DND-41 (cell line): ENCODE measurements around the gene MIGA1.

Experiments
- ATAC-seq: fragments of 200-7000 bp; cut with Tn5 transposase; 3 replicates; pipeline ENCODE4 v1.9.1; 2021; ENCODE audit warnings: low read depth; ENCODE audit not compliant: insufficient read depth
- DNase-seq: peaks from one replicate; pipeline ENCODE4 v3.0.0-alpha.2; 2020
- H2AFZ ChIP-seq: 2 replicates; pipeline ENCODE4 v1.6.0; 2012; ENCODE audit warnings: low read depth, low read length
- H3K27ac ChIP-seq: 2 replicates; pipeline ENCODE4 v1.5.1; 2012; ENCODE audit warnings: low read length, inconsistent platforms
- H3K27me3 ChIP-seq: fragments of 200-600 bp; sonication (generic); 2 replicates; pipeline ENCODE4 v1.6.0; 2012; ENCODE audit warnings: low read length, mild to moderate bottlenecking, inconsistent platforms; ENCODE audit not compliant: insufficient read depth, poor library complexity
- H3K36me3 ChIP-seq: 2 replicates; pipeline ENCODE4 v1.5.1; 2012; ENCODE audit warnings: low read length, inconsistent platforms; ENCODE audit not compliant: insufficient read depth
- H3K4me1 ChIP-seq: 2 replicates; pipeline ENCODE4 v1.5.1; 2012; ENCODE audit warnings: mild to moderate bottlenecking, low read length; ENCODE audit not compliant: insufficient read depth
- H3K4me2 ChIP-seq: 2 replicates; pipeline ENCODE4 v1.6.0; 2012; ENCODE audit warnings: mild to moderate bottlenecking, moderate library complexity, low read length, inconsistent platforms; ENCODE audit not compliant: insufficient read depth
- H3K4me3 ChIP-seq, 2 experiments: fragments of 200-600 bp in 1 of 2; shearing (Covaris generic) in 1 of 2; 2 replicates each; pipeline ENCODE4 v1.5.1; 2012 to 2016; ENCODE audit warnings: inconsistent platforms in 2 of 2, low read length in 2 of 2, mild to moderate bottlenecking in 2 of 2, low read depth in 1 of 2, moderate library complexity in 1 of 2
- H3K79me2 ChIP-seq: 2 replicates; pipeline ENCODE4 v1.6.0; 2012; ENCODE audit warnings: low read length, inconsistent platforms; ENCODE audit not compliant: insufficient read depth
- H3K9ac ChIP-seq: 2 replicates; pipeline ENCODE4 v1.6.0; 2012; ENCODE audit warnings: low read depth, mild to moderate bottlenecking, inconsistent platforms, low read length, moderate library complexity
- H3K9me3 ChIP-seq: 2 replicates; pipeline ENCODE4 v1.5.1; 2012; ENCODE audit warnings: low read length, moderate library complexity, mild to moderate bottlenecking, inconsistent platforms; ENCODE audit not compliant: insufficient read depth, severe bottlenecking
- H4K20me1 ChIP-seq: 2 replicates; pipeline ENCODE4 v1.6.0; 2012; ENCODE audit warnings: low read length; ENCODE audit not compliant: insufficient read depth
- CTCF ChIP-seq: IDR thresholded peaks from 2 replicates; pipeline ENCODE4 v1.5.1; 2012; ENCODE audit warnings: borderline replicate concordance, low read length, moderate library complexity, mild to moderate bottlenecking; ENCODE audit not compliant: poor library complexity, severe bottlenecking; ENCODE audit errors: extremely low read depth
- EZH2 ChIP-seq: IDR thresholded peaks from 3 replicates; pipeline ENCODE4 v1.6.1; 2012; ENCODE audit warnings: borderline replicate concordance, low read depth, mild to moderate bottlenecking, moderate library complexity, low read length, inconsistent platforms; ENCODE audit not compliant: severe bottlenecking

MIGA1 gene

GRCh38 chr1:77888081-77888780 lies 108.8 kb downstream of the MIGA1 start, which contains the start of gene NEXN:
Gene NEXN (plus strand): TSS chr1:77888624. CDS start chr1:77916107, 27,483 bp downstream.
- no peak within 1 kb of the TSS for H3K27ac ChIP-seq

GRCh38 chr1:77888781-77889642 lies 109.6 kb downstream of the MIGA1 start:
- ATAC-seq = no peak
- DNase-seq = no peak
- Histone ChIP-seq H3K4me1 (no peaks in the 10 kb centered on the region), H3K79me2 (no peaks in the 10 kb centered on the region), H3K4me2 (no peak overlapping the region), H3K27ac (no peak overlapping the region), H3K9ac (no peak overlapping the region), H3K9me3 (no peaks in the 10 kb centered on the region), H3K4me3 (no peak overlapping the region), H3K36me3 (no peaks in the 10 kb centered on the region), H3K27me3 (no peaks in the 10 kb centered on the region), H4K20me1 (no peaks in the 10 kb centered on the region), H2AFZ (no peak overlapping the region)
- no peak for TF ChIP-seq CTCF
- no peak for TF ChIP-seq EZH2

More at GRCh38 chr1:77888081-77888780, 108.8 kb downstream of the MIGA1 start, which contains the start of gene NEXN:
- Histone ChIP-seq H3K79me2 (no peaks in the 10 kb centered on the region), H3K9ac (no peak within 1 kb of the TSS), H3K4me1 (no peaks in the 10 kb centered on the region), H3K27me3 (no peaks in the 10 kb centered on the region), H3K4me2 (no peak within 1 kb of the TSS), H3K36me3 (no peaks in the 10 kb centered on the region), H3K4me3 (no peak within 1 kb of the TSS), H4K20me1 (no peaks in the 10 kb centered on the region), H3K9me3 (no peaks in the 10 kb centered on the region), H2AFZ (no peak within 1 kb of the TSS)
- no peak for DNase-seq
- ATAC-seq = no peak
- TF ChIP-seq CTCF = no peak

GRCh38 chr1:77889671-77890070 lies 110.2 kb downstream of the MIGA1 start:
- H3K36me3 ChIP-seq = no peaks in the 10 kb centered on the region
- H3K9ac ChIP-seq = no peak overlapping the region
- H4K20me1 ChIP-seq = no peaks in the 10 kb centered on the region
- H3K27me3 ChIP-seq = no peaks in the 10 kb centered on the region
- DNase-seq (no peak), ATAC-seq (no peak)
- H3K9me3 ChIP-seq = no peaks in the 10 kb centered on the region
- H3K4me2 ChIP-seq = no peak overlapping the region
- no peak overlapping the region for H3K4me3 ChIP-seq
- no peaks in the 10 kb centered on the region for H3K4me1 ChIP-seq
- H2AFZ ChIP-seq = no peak overlapping the region
- H3K27ac ChIP-seq = no peak overlapping the region
- TF ChIP-seq CTCF (no peak), EZH2 (no peak)
- H3K79me2 ChIP-seq = no peaks in the 10 kb centered on the region
